NCI-H774 (cell line): ENCODE data around the gene GNG10.
"Not testable (repeated sequence)": the region's sequence is repeated elsewhere in the genome, so short reads cannot be mapped to it uniquely, and the experiment has no call there.

Experiments used
- DNase-seq: peaks from one replicate; lab custom pipeline; 2025; lab: John Stamatoyannopoulos, UW

The GNG10 gene

GRCh38 chr9:111649016-111649415 lies 12.4 kb upstream of the GNG10 start:
- DNase-seq: no peak

GRCh38 chr9:111657051-111657450 lies 4.4 kb upstream of the GNG10 start:
- DNase-seq: no peak

- no peak for DNase-seq
Observed at GRCh38 chr9:111658943-111659342, 2.5 kb upstream of the GNG10 start.

- no peak for DNase-seq
Observed at GRCh38 chr9:111659691-111660090, 1.7 kb upstream of the GNG10 start.

- no peak for DNase-seq
Observed at GRCh38 chr9:111661802-111662521, 557 bp downstream of the GNG10 start.

- no peak for DNase-seq
Observed at GRCh38 chr9:111662576-111663300, 1.3 kb downstream of the GNG10 start.

GRCh38 chr9:111663301-111663823 lies 2.0 kb downstream of the GNG10 start:
- no peak for DNase-seq

GRCh38 chr9:111668026-111668573 lies 6.7 kb downstream of the GNG10 start:
- DNase-seq: no peak

- DNase-seq: not testable (repeated sequence)
Observed at GRCh38 chr9:111668601-111669000, 7.2 kb downstream of the GNG10 start.

- DNase-seq: no peak
Observed at GRCh38 chr9:111674319-111674718, 12.9 kb downstream of the GNG10 start.

- no peak for DNase-seq
Observed at GRCh38 chr9:111676116-111676515, 14.7 kb downstream of the GNG10 start.

GRCh38 chr9:111678293-111678692 lies 16.9 kb downstream of the GNG10 start:
- DNase-seq: no peak

GRCh38 chr9:111679199-111679598 lies 17.8 kb downstream of the GNG10 start:
- DNase-seq: no peak

GRCh38 chr9:111683392-111683791 lies 22.0 kb downstream of the GNG10 start:
- no peak for DNase-seq

GRCh38 chr9:111691672-111692329 lies 30.4 kb downstream of the GNG10 start:
- no peak for DNase-seq

GRCh38 chr9:111696796-111697195 lies 35.4 kb downstream of the GNG10 start:
- DNase-seq: no peak

- no peak for DNase-seq
Observed at GRCh38 chr9:111700776-111701175, 39.4 kb downstream of the GNG10 start.

GRCh38 chr9:111704503-111704902 lies 43.1 kb downstream of the GNG10 start:
- DNase-seq: no peak

- no peak for DNase-seq
Observed at GRCh38 chr9:111711548-111711947, 50.1 kb downstream of the GNG10 start.

GRCh38 chr9:111712369-111712768 lies 51.0 kb downstream of the GNG10 start:
- DNase-seq: no peak

- DNase-seq: no peak
Observed at GRCh38 chr9:111715471-111715870, 54.1 kb downstream of the GNG10 start.

- no peak for DNase-seq
Observed at GRCh38 chr9:111719541-111719940, 58.1 kb downstream of the GNG10 start.
